Measurements from ENCODE around the gene HOXD9.

The HOXD9 gene

GRCh38 chr2:176169181-176169580, 46.7 kb downstream of the HOXD9 start:
- no peak for ATAC-seq
- DNase-seq: no peak

- DNase-seq (no peak), ATAC-seq (no peak)
Measured at GRCh38 chr2:176169711-176170110, 47.2 kb downstream of the HOXD9 start.

GRCh38 chr2:176170602-176171305, 48.2 kb downstream of the HOXD9 start:
- ATAC-seq (no peak), DNase-seq (no peak)

GRCh38 chr2:176171351-176172006, 49.0 kb downstream of the HOXD9 start:
- DNase-seq (no peak), ATAC-seq (no peak)

- ATAC-seq: no peak
Measured at GRCh38 chr2:176172007-176172894, 49.7 kb downstream of the HOXD9 start.

GRCh38 chr2:176172895-176173566, 50.5 kb downstream of the HOXD9 start:
- no peak for DNase-seq
- ATAC-seq: no peak

More at GRCh38 chr2:176172007-176172894, 49.7 kb downstream of the HOXD9 start:
- no peak for DNase-seq

- ATAC-seq: no peak
- no peak for DNase-seq
Measured at GRCh38 chr2:176173567-176174381, 51.3 kb downstream of the HOXD9 start.

- DNase-seq (no peak), ATAC-seq (no peak)
Measured at GRCh38 chr2:176174382-176174823, 51.9 kb downstream of the HOXD9 start.
